Activated T-helper 9 cell treated with anti-CD3 and anti-CD28 coated beads, Interleukin-2, amount 50 U/mL, for 16 hours (primary cell): ENCODE data around the gene OCSTAMP.

ENCODE experiments used
- DNase-seq: peaks from one replicate; pipeline ENCODE4 v3.0.0-alpha.2; 2020; ENCODE audit warnings: low read depth

The OCSTAMP gene

GRCh38 chr20:46512943-46513844 lies 37.3 kb downstream of the OCSTAMP start, which contains the start of gene ZNF334:
ZNF334 (minus strand) TSS chr20:46513559; CDS start chr20:46512102, 1,457 bp downstream.
- no peak for DNase-seq

GRCh38 chr20:46509523-46509922 lies 40.9 kb downstream of the OCSTAMP start:
- no peak for DNase-seq

GRCh38 chr20:46507760-46508407 lies 42.6 kb downstream of the OCSTAMP start:
- no peak for DNase-seq

- DNase-seq, result no peak
Measured at GRCh38 chr20:46505506-46505905, 44.9 kb downstream of the OCSTAMP start.

GRCh38 chr20:46501961-46502360 lies 48.5 kb downstream of the OCSTAMP start:
- DNase-seq, result no peak

GRCh38 chr20:46501337-46501942 lies 49.0 kb downstream of the OCSTAMP start:
- DNase-seq, result no peak

GRCh38 chr20:46494077-46494476 lies 56.4 kb downstream of the OCSTAMP start:
- no peak for DNase-seq

- no peak for DNase-seq
Measured at GRCh38 chr20:46491354-46491753, 59.1 kb downstream of the OCSTAMP start.
